H1 (cell line): ENCODE results near the gene DNAJA3. TPM values are rescaled to one million over a fixed set of nuclear protein-coding genes. Genes with fewer than 3 reads are reported as not detected.

ENCODE experiments used
- CTCF ChIA-PET: fragments of 300-600 bp; sonication (Branson Sonifier 250); formaldehyde crosslinking; loops from one replicate; lab custom pipeline; 2021; ENCODE audit not compliant: partially characterized antibody; lab: Charles Lee
- POLR2A ChIA-PET: fragments of 300-600 bp; sonication (Branson Sonifier 250); formaldehyde crosslinking; loops from one replicate; lab custom pipeline; 2021; ENCODE audit warnings: inconsistent platforms; ENCODE audit not compliant: partially characterized antibody; lab: Charles Lee
- DNase-seq, 2 experiments: peaks; one replicate each; pipeline versions ENCODE4 v3.0.0 to v3.0.0-alpha.2; 2010 to 2022; ENCODE audit warnings: low spot score in 2 of 2, low read depth in 1 of 2, mixed read lengths in 1 of 2
- FAIRE-seq: peaks from 2 replicates; lab custom pipeline; 2011; peaks lifted over from hg19 to GRCh38; lab: Jason Lieb, UNC
- H2AFZ ChIP-seq: 2 replicates; pipeline ENCODE4 v1.8.1; 2012; ENCODE audit warnings: low read length, inconsistent platforms
- H2AK5ac ChIP-seq: 2 replicates; pipeline ENCODE4 v1.6.1; 2013; ENCODE audit warnings: low read depth, low read length
- H2BK120ac ChIP-seq: replicated peaks from 2 replicates; pipeline ENCODE3; 2013; ENCODE audit warnings: low read depth, low read length, inconsistent platforms
- H2BK12ac ChIP-seq: 2 replicates; pipeline ENCODE4 v1.6.1; 2013; ENCODE audit warnings: low read depth, low read length
- H2BK15ac ChIP-seq: 2 replicates; pipeline ENCODE4 v1.6.1; 2013; ENCODE audit warnings: low read length
- H2BK20ac ChIP-seq: 2 replicates; pipeline ENCODE4 v1.6.1; 2013; ENCODE audit warnings: low read length
- H2BK5ac ChIP-seq: 2 replicates; pipeline ENCODE4 v1.6.1; 2013; ENCODE audit warnings: low read depth, low read length
- H3K14ac ChIP-seq: 2 replicates; pipeline ENCODE4 v1.6.1; 2013; ENCODE audit warnings: inconsistent platforms; ENCODE audit not compliant: insufficient read length
- H3K18ac ChIP-seq: 2 replicates; pipeline ENCODE4 v1.6.1; 2013; ENCODE audit warnings: low read length; ENCODE audit errors: extremely low read depth
- H3K23ac ChIP-seq: 2 replicates; pipeline ENCODE4 v1.6.1; 2013; ENCODE audit warnings: inconsistent platforms; ENCODE audit not compliant: insufficient read length
- H3K23me2 ChIP-seq: 2 replicates; pipeline ENCODE4 v1.6.1; 2013; ENCODE audit warnings: low read depth, low read length
- H3K27ac ChIP-seq: 2 replicates; pipeline ENCODE4 v1.6.1; 2011; ENCODE audit warnings: low read depth, low read length, inconsistent platforms
- H3K27me3 ChIP-seq, 4 experiments: replicated peaks in 1 of 4; 1 replicate in 1 of 4; 2 replicates in 3 of 4; pipeline versions ENCODE4 v1.6.1 to v1.8.1; 2011 to 2013; ENCODE audit warnings: low read length in 3 of 4, mild to moderate bottlenecking in 3 of 4, inconsistent platforms in 2 of 4, mixed read lengths in 2 of 4, moderate library complexity in 1 of 4; ENCODE audit not compliant: control insufficient read depth in 3 of 4, insufficient read depth in 3 of 4; ENCODE audit errors: extremely low read depth in 1 of 4
- H3K36me3 ChIP-seq, 4 experiments: 2 replicates each; pipeline versions ENCODE4 v1.6.1 to v1.8.1; 2011 to 2013; ENCODE audit warnings: mild to moderate bottlenecking in 4 of 4, low read length in 3 of 4, moderate library complexity in 2 of 4, control low read depth in 1 of 4, inconsistent platforms in 1 of 4; ENCODE audit not compliant: insufficient read depth in 4 of 4, control insufficient read depth in 2 of 4
- H3K4ac ChIP-seq: replicated peaks from 2 replicates; pipeline ENCODE3; 2013; ENCODE audit warnings: low read length, low read depth, mixed read lengths, inconsistent platforms; ENCODE audit not compliant: insufficient read length
- H3K4me1 ChIP-seq, 4 experiments: replicated peaks in 1 of 4; 1 replicate in 1 of 4; 2 replicates in 3 of 4; pipeline versions ENCODE4 v1.6.1 to v1.8.1; 2011 to 2013; ENCODE audit warnings: low read length in 3 of 4, inconsistent platforms in 2 of 4, mixed read lengths in 1 of 4; ENCODE audit not compliant: insufficient read depth in 4 of 4, control insufficient read depth in 3 of 4
- H3K4me2 ChIP-seq, 2 experiments: 2 replicates each; pipeline versions ENCODE4 v1.6.1 to v1.8.1; 2011 to 2013; ENCODE audit warnings: low read depth in 2 of 2, low read length in 2 of 2, control low read depth in 1 of 2, inconsistent platforms in 1 of 2, mild to moderate bottlenecking in 1 of 2; ENCODE audit not compliant: insufficient read depth in 1 of 2
- H3K4me3 ChIP-seq, 4 experiments: fragments of 200-600, 300-600 bp in 1 of 4; sonication (generic), shearing (Covaris generic), sonication (Bioruptor Twin) in 1 of 4; 2 replicates each; pipeline versions ENCODE4 v1.5.1 to v1.8.1; 2011 to 2016; ENCODE audit warnings: low read length in 4 of 4, low read depth in 3 of 4, control low read depth in 2 of 4, inconsistent platforms in 2 of 4, mild to moderate bottlenecking in 2 of 4, mixed read lengths in 1 of 4, moderate library complexity in 1 of 4; ENCODE audit not compliant: insufficient read depth in 2 of 4; ENCODE audit errors: extremely low read depth in 1 of 4
- H3K56ac ChIP-seq: replicated peaks from 2 replicates; pipeline ENCODE3; 2013; ENCODE audit warnings: low read depth, mild to moderate bottlenecking, mixed read lengths, low read length, inconsistent platforms; ENCODE audit not compliant: insufficient read length
- H3K79me1 ChIP-seq: 2 replicates; pipeline ENCODE4 v1.6.1; 2013; ENCODE audit warnings: low read depth, low read length, control low read depth
- H3K79me2 ChIP-seq, 2 experiments: 2 replicates each; pipeline versions ENCODE4 v1.6.1 to v1.8.1; 2012 to 2013; ENCODE audit warnings: low read length in 2 of 2, mild to moderate bottlenecking in 2 of 2, inconsistent platforms in 1 of 2; ENCODE audit not compliant: insufficient read depth in 2 of 2, control insufficient read depth in 1 of 2
- H3K9ac ChIP-seq, 4 experiments: replicated peaks in 1 of 4; 1 replicate in 1 of 4; 2 replicates in 3 of 4; pipeline versions ENCODE4 v1.6.1 to v1.8.1; 2011 to 2013; ENCODE audit warnings: low read depth in 3 of 4, low read length in 3 of 4, control low read depth in 2 of 4, mild to moderate bottlenecking in 2 of 4, moderate library complexity in 2 of 4, inconsistent platforms in 1 of 4; ENCODE audit errors: extremely low read depth in 1 of 4
- H3K9me3 ChIP-seq, 2 experiments: 2 replicates each; pipeline versions ENCODE4 v1.6.1 to v1.8.1; 2012 to 2013; ENCODE audit warnings: mild to moderate bottlenecking in 2 of 2, moderate library complexity in 2 of 2, control low read depth in 1 of 2, inconsistent platforms in 1 of 2, low read depth in 1 of 2, low read length in 1 of 2, mixed read lengths in 1 of 2; ENCODE audit not compliant: insufficient read depth in 2 of 2
- H4K20me1 ChIP-seq, 2 experiments: replicated peaks in 1 of 2; 2 replicates each; pipeline versions ENCODE3 to v1.8.1; 2011 to 2013; ENCODE audit warnings: inconsistent platforms in 2 of 2, low read length in 2 of 2, mild to moderate bottlenecking in 1 of 2; ENCODE audit not compliant: insufficient read depth in 2 of 2, control insufficient read depth in 1 of 2
- H4K5ac ChIP-seq: 2 replicates; pipeline ENCODE4 v1.6.1; 2013; ENCODE audit warnings: low read length, low read depth, mixed read lengths, inconsistent platforms; ENCODE audit not compliant: insufficient read length
- H4K8ac ChIP-seq: 2 replicates; pipeline ENCODE4 v1.8.0; 2013; ENCODE audit warnings: mild to moderate bottlenecking, moderate library complexity, low read length, inconsistent platforms; ENCODE audit not compliant: insufficient read depth; ENCODE audit errors: extremely low read depth
- H4K91ac ChIP-seq: replicated peaks from 2 replicates; pipeline ENCODE3; 2013; ENCODE audit warnings: low read length, mixed read lengths, inconsistent platforms; ENCODE audit not compliant: insufficient read length
- CEBPB ChIP-seq: IDR thresholded peaks from 2 replicates; pipeline ENCODE4 v1.6.1; 2012; ENCODE audit warnings: low read depth, low read length
- JUND ChIP-seq: IDR thresholded peaks from 2 replicates; pipeline ENCODE4 v1.6.1; 2011; ENCODE audit warnings: mild to moderate bottlenecking, improper control_type of control experiment, low read length
- RAD21 ChIP-seq, 2 experiments: IDR thresholded peaks in 1 of 2; conservative IDR thresholded peaks in 1 of 2; 2 replicates each; pipeline ENCODE4 v1.6.1; 2011; ENCODE audit warnings: low read depth in 2 of 2, low read length in 2 of 2, improper control_type of control experiment in 1 of 2, inconsistent platforms in 1 of 2, mild to moderate bottlenecking in 1 of 2, moderate library complexity in 1 of 2
- SIX5 ChIP-seq: IDR thresholded peaks from 2 replicates; pipeline ENCODE4 v1.6.1; 2011; ENCODE audit warnings: mild to moderate bottlenecking, low read depth, low read length
- WGBS, 2 experiments: shearing (Covaris generic) in 1 of 2; methylation state at CpG; one replicate each; pipeline versions ENCODE4 v1.1.6 to v1.1.7; 2013 to 2015; ENCODE audit warnings: low lambda C conversion rate in 2 of 2, mixed read lengths in 2 of 2, inconsistent platforms in 1 of 2, low coverage in 1 of 2, missing lambda C conversion rate in 1 of 2; ENCODE audit not compliant: insufficient replicate concordance in 2 of 2, insufficient coverage in 1 of 2, insufficient read length in 1 of 2; ENCODE audit errors: extremely low coverage in 1 of 2, missing lambda C conversion rate in 1 of 2; 5-methylcytosine and 5-hydroxymethylcytosine counted together
- polyA plus RNA-seq, 7 experiments: library from polyadenylated mRNA; depleted of rRNA in 3 of 7; stranded (reverse) in 5 of 7; unstranded in 2 of 7; fragments of >200 nt in 5 of 7; fragments of 200-250 nt in 2 of 7; gene quantifications; 1 replicate in 5 of 7; 2 replicates in 1 of 7; 4 replicates in 1 of 7; pipeline versions ENCODE4 v1.2.1 to v1.2.3, GENCODE V29; 2011 to 2013; ENCODE audit warnings: missing spikeins in 2 of 7, mixed read lengths in 2 of 7
- total RNA-seq: library from RNA; stranded (reverse); fragmentation: NEBNext Ultra II Directional; extraction: Animal tissue kit (Norgen Biotek cat#: 25700); gene quantifications from 2 replicates; pipeline ENCODE4 v1.2.1, GENCODE V29; 2021
- TF ChIP-seq, protein P1 (sequence below): IDR thresholded peaks from 2 replicates; pipeline ENCODE4 v1.6.1; 2012; ENCODE audit warnings: low read length, inconsistent platforms

Gene DNAJA3
- total and polyA plus RNA-seq, 2 of the 8 experiments (the other 6 are each of a cell fraction or from before 2014, with no cell fraction given) = 37.3 to 59.1 TPM

DNA sequence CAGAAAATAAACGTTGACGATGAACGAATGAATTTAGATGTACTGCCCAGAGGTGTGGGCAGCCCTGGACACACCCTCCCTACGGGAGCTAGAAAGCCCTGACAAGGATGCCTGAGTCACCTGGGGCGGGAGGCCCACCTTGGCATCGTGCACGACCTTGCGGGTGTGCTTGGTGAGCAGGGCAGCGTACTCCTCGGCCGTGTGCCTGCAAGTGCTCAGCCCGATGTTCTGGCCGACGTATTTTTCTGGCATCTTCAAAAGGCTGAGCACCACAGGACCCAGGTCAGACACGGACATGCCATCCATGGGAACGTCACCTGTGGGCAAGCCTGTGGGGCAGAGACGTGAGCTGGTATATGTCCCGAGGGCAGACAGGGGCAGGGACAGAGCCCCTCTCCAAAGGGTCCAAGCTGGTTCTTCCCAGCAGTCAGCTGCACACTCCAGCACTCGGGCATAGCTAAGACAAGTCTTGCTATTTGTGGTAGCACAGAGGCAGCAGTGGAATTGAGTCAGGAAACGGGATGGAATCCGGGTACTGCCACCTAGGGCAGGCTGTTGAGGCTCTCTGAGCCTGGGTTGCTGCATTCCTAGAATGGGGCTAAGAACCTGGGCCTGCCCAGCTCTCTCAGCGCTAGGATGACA, 38.0 kb downstream of the DNAJA3 start:
- FAIRE-seq = no peak
- no peak overlapping the region for H2BK15ac ChIP-seq
- H3K27me3 ChIP-seq = no peaks in the 10 kb centered on the region
- peaks cover 2 to 16% of the 10 kb centered on the region in 2 experiments for H4K20me1 ChIP-seq
- no peak overlapping the region for H3K4me3 ChIP-seq
- H3K79me1 ChIP-seq = no peaks in the 10 kb centered on the region
- no peak overlapping the region for H3K14ac ChIP-seq
- no peak overlapping the region for H3K56ac ChIP-seq
- H2BK20ac ChIP-seq = no peak overlapping the region
- 94% methylated on average over 21 of the region's 22 CpGs; no CpG with 5 or more reads in 1 of the 2 experiments for WGBS, 2 experiments
- H2AK5ac ChIP-seq = no peak overlapping the region
- H4K5ac ChIP-seq = no peak overlapping the region
- no peaks in the 10 kb centered on the region for H3K79me2 ChIP-seq
- H3K23ac ChIP-seq = no peak overlapping the region
- H3K9me3 ChIP-seq = no peaks in the 10 kb centered on the region
- ChIA-PET CTCF (interaction anchor here (0.6 to 1.8 kb wide), 4 partner anchors 11 to 335 kb away, joined by 3 to 5 read pairs (median 4); partner anchors contain the start of gene NMRAL1), POLR2A (interaction anchor here (0.8 to 21.6 kb wide), 6 partner anchors 8 to 95 kb away, joined by 3 to 257 read pairs (median 4); partner anchors contain the start of genes HMOX2 and NMRAL1)
- H3K23me2 ChIP-seq = no peaks in the 10 kb centered on the region
- no peak overlapping the region for H3K27ac ChIP-seq
- H2BK12ac ChIP-seq = no peak overlapping the region
- H2AFZ ChIP-seq = no peak overlapping the region
- peaks cover 10 to 43% (median 26%) of the 10 kb centered on the region in 4 experiments for H3K36me3 ChIP-seq
- no peak overlapping the region for H2BK120ac ChIP-seq
- H4K91ac ChIP-seq = no peak overlapping the region
- H3K9ac ChIP-seq = no peak overlapping the region
- DNase-seq = no peak
- no peak overlapping the region for H3K18ac ChIP-seq
- H2BK5ac ChIP-seq = no peak overlapping the region
- peaks cover 0 to 9% (median 3%) of the 10 kb centered on the region in 4 experiments; a peak in 4 of 7 replicates for H3K4me1 ChIP-seq
- no peak overlapping the region for H3K4ac ChIP-seq
- H4K8ac ChIP-seq = no peak overlapping the region; the same call in 1 of the 2 replicates
- no peak overlapping the region for H3K4me2 ChIP-seq
- TF ChIP-seq, protein P1, sequence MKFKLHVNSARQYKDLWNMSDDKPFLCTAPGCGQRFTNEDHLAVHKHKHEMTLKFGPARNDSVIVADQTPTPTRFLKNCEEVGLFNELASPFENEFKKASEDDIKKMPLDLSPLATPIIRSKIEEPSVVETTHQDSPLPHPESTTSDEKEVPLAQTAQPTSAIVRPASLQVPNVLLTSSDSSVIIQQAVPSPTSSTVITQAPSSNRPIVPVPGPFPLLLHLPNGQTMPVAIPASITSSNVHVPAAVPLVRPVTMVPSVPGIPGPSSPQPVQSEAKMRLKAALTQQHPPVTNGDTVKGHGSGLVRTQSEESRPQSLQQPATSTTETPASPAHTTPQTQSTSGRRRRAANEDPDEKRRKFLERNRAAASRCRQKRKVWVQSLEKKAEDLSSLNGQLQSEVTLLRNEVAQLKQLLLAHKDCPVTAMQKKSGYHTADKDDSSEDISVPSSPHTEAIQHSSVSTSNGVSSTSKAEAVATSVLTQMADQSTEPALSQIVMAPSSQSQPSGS = no peak
- TF ChIP-seq CEBPB = no peak
- no peak for TF ChIP-seq JUND
- no peak for TF ChIP-seq RAD21 (IDR thresholded peaks at IDR 0.05 in 1 of 2, conservative IDR thresholded peaks at IDR 0.05 in 1 of 2; ENCODE audit: low read depth in 2 of 2, low read length in 2 of 2)
- no peak for TF ChIP-seq SIX5
